ENCODE results near the gene AMPD3.

GRCh38 chr11:10488121-10488933, 33.3 kb downstream of the AMPD3 start:
- TF ChIP-seq, protein P1, sequence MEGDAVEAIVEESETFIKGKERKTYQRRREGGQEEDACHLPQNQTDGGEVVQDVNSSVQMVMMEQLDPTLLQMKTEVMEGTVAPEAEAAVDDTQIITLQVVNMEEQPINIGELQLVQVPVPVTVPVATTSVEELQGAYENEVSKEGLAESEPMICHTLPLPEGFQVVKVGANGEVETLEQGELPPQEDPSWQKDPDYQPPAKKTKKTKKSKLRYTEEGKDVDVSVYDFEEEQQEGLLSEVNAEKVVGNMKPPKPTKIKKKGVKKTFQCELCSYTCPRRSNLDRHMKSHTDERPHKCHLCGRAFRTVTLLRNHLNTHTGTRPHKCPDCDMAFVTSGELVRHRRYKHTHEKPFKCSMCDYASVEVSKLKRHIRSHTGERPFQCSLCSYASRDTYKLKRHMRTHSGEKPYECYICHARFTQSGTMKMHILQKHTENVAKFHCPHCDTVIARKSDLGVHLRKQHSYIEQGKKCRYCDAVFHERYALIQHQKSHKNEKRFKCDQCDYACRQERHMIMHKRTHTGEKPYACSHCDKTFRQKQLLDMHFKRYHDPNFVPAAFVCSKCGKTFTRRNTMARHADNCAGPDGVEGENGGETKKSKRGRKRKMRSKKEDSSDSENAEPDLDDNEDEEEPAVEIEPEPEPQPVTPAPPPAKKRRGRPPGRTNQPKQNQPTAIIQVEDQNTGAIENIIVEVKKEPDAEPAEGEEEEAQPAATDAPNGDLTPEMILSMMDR (conservative IDR thresholded peaks at IDR 0.05) = no peak
- no peak for TF ChIP-seq EZH2 (IDR thresholded peaks at IDR 0.05; ENCODE audit: low read depth)
